Testis (tissue), 2 donors: Measurements from ENCODE around the gene RSPRY1.

Experiments used
- CTCF ChIP-seq, 3 experiments: fragments of 450-650 bp in 2 of 3; fragments of 200-600 bp in 1 of 3; sonication (generic) in 1 of 3; IDR thresholded peaks; one replicate each; pipeline ENCODE4 v1.5.1; 2016 to 2019; ENCODE audit warnings: antibody characterized with exemption in 3 of 3, mild to moderate bottlenecking in 2 of 3, moderate library complexity in 1 of 3
- POLR2A ChIP-seq: fragments of 450-650 bp; IDR thresholded peaks from one replicate; pipeline ENCODE4 v1.6.1; 2017; ENCODE audit warnings: antibody characterized with exemption, mild to moderate bottlenecking, moderate library complexity

- TF ChIP-seq CTCF (IDR thresholded peaks at IDR 0.05) (no peak), POLR2A (no peak)
Measured at GRCh38 chr16:57255686-57256415, 69.7 kb downstream of the RSPRY1 start.
